GM18498 (cell line): ENCODE results near the gene PIGR.
A peak's percentile ranks its signal among the peaks of the same experiment; 100 is the strongest.

ENCODE experiments used
- ATAC-seq: cut with Tn5 transposase; IDR thresholded peaks from one replicate; pipeline ENCODE4 v1.9.1; 2021; ENCODE audit warnings: mild to moderate bottlenecking, moderate library complexity; ENCODE audit not compliant: unreplicated experiment

Gene PIGR

DNA sequence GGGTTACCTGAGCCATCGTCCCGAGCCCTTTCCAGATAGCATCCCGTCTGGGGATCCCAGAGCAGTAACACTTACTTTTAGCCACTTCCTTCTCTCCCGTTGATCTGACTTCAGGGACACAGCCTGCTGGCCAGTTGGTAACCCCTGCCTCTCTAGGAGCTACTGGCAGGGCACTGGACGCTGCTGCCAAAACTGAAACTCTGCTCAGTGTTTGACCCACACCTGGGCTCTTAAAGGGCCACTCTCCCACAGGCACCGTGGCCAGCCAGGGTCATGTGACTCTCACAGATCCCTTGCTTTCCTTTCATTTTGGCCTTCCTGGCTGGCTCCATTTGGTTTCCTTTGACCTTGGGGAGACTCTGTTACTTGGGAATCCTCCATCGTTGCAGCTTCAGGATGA, at the start of gene PIGR:
Gene PIGR (minus strand): TSS at position 206 of the 400 bp plus-strand sequence. CDS start 5,935 bp downstream, outside the sequence.
- ATAC-seq: no peak

DNA sequence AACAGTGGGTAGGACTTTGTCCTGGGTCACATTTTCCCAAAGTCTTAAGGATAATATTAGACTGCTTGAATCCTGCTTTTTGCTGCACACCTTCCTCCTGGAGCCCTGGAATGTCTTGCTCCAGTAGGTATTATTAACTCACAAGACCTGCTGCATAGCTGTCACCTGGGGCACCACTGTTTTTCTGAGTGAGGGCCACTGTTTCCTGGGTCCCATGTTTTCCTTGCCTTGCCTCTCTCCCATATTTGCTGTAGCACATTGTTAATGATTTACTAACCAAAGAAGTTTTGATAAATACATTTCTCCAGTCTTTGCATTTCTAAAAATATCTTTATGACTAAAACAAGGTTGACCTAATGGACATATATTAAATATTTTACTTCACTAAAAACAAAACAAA, 46.5 kb upstream of the PIGR start:
- ATAC-seq: no peak

GRCh38 chr1:206987873-206988272, 41.6 kb upstream of the PIGR start:
- ATAC-seq: no peak

DNA sequence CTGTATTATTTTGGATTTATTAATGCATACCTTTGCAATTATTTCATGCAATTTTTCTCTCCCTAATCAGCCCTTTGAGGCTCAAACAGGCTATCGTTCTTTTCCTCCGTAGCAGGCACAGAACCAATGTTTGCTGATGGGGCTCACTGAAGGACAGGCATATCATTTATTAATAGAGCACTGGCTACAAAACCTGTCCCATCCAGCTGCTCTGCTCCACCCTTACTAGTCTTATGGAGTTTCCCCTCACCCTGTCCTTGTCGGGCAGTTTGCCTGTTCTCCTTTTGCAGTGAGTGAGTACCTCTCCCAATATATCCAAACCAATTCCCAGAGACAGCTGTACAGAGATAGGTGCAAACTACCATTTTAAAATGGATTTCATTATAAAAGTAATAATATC, 40.6 kb upstream of the PIGR start:
- ATAC-seq: no peak

DNA sequence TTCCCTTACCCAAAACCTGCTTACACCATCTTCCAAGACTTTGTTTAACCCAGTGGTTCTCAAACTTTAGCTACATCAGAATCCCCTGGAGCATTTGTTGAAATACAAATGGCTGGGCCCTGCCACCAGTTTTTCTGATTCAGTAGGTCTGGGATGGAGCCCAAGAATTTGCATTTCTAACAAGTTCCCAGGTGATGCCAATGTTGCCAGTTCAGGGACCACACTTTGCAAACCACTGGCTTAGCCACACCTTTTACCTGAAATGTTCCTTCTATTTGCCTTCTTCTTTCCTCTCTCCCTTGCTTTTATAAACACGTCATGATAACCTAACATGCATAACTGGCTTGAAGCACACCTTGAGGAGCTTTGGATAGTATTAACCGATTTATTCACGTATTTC, 40.1 kb upstream of the PIGR start:
- ATAC-seq: no peak

GRCh38 chr1:206985162-206985749, 39.0 kb upstream of the PIGR start:
- ATAC-seq: no peak

GRCh38 chr1:206982216-206982615, 36.0 kb upstream of the PIGR start:
- peak; percentile 51 for ATAC-seq

- ATAC-seq: no peak
These were observed 33.2 kb upstream of the PIGR start for GRCh38 chr1:206979379-206980043.

DNA sequence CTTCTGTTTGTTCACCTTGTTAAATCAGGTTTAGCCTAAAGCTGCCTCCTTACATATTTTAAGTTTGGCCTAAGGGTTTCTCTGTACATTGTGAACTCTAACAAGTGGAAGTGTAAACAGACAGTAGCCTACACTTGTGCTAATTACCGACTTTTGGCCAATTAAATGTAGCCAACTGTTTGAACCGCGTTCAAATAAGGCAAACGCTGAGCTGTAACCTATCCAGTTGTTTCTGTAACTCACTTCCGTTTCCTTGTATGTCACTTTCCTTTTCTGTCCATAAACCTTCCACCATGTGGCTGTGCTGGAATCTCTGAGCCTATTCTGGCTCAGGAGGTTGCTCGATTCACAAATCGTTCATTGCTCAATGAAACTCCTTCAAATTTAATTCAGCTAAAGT, 32.0 kb upstream of the PIGR start:
- no peak for ATAC-seq

DNA sequence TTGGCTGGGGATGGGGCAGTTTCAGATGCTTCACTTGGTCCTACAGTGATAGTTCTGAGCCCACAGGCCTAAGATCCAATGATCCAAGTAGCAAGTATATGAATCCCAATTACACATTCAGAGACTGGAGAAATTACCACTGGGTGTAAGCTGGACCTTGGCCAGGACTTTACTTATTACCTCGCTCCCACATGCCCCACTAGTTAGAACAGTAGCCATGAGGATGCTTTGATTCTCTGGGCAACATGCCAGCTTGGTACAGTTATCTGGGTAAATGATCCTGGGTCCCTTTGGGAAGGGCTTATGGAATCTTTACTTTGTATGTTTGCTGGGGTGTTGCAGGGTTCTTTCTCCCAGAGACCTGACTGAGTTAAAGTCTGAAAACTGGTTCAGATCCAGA, 29.0 kb upstream of the PIGR start:
- no peak for ATAC-seq

GRCh38 chr1:206974140-206974539, 27.9 kb upstream of the PIGR start:
- no peak for ATAC-seq

GRCh38 chr1:206972728-206973127, 26.5 kb upstream of the PIGR start:
- ATAC-seq: no peak

- peak; percentile 59 for ATAC-seq
These were observed 24.9 kb upstream of the PIGR start for GRCh38 chr1:206971029-206971655.

DNA sequence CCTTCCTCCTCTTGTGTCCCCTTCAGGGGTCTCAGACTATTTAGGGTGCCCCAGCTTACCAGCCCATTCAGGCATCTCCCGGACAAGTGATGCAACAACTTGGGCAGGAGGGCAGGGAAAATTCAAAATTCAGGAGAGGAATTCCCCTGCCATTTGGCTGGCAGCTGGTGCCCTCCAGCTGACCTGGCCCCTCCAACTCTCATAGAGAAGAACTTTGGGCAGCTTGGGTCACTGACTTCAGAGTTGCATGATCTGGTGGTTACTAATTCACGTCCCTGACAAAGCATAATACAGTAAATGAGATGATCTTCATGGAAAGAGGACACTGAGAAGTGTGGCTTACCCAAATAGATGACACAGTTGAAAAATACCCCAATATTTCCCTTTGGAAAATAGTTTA, 24.2 kb upstream of the PIGR start, which contains the start of gene FCAMR:
Gene FCAMR (minus strand): TSS at position 15 of the 400 bp plus-strand sequence. CDS start 335 bp downstream, outside the sequence.
- no peak for ATAC-seq

GRCh38 chr1:206969090-206969489, 22.8 kb upstream of the PIGR start:
- no peak for ATAC-seq

- ATAC-seq: peak; percentile 54
These were observed 21.0 kb upstream of the PIGR start for GRCh38 chr1:206967096-206967849.

DNA sequence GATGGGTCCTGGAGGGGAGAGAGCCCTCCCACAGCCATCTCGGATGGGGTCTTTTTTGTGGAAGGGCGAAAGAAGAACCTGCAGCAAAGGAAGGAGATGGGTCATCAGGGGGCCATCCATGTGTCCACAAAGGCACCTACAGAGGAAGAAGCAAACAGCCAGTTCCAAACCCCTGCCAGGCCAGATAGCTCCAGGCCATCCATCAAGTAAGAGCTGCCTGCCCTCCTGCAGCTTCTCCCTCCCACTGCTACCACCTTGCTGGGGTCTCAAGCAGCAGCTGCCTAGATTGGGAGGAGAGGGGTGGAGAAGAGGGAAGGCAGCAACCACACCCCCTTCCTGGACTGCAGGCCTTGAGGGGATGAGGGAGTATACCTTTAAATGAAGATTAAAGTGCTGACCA, 19.5 kb upstream of the PIGR start:
- ATAC-seq: no peak

DNA sequence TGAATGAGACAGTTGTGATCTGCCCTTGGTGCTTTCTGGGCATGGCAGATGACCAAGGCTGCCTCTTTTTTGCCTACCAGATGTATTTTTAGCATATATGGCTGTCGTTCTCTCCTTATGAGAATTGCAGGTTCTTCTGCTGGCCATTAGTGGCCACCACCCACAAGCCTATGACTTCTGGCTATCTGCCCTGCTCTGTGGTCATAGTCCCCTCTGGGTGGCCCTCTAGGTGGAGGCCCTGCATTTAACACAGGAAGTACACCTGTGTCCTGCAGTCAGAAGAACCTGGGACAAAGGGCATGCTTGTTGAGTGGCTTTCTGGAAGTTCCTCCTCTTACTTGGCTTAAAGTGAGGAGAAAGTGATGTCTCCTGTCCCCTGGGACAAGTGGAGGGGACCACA, 17.5 kb upstream of the PIGR start:
- ATAC-seq: no peak

GRCh38 chr1:206963119-206963712, 16.9 kb upstream of the PIGR start:
- no peak for ATAC-seq

DNA sequence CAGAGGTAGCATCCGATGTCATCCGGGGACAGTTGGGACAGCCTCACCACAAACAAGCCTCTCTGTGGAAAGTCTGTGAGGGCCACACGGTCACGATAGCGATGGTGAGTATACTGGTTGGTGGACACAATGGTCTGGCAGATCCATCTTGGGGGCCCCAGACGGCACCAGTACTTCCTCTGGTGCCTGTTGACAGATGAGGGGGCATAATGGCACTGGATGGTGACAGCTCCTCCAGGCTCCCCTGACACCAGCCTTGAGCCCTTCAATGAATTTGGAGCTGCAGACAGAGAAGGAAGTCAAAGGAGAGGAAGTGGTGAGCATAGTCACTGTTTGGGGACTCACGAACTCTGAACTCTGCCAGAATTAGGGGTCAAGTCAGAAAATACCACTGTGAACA, 16.0 kb upstream of the PIGR start:
- ATAC-seq: no peak

GRCh38 chr1:206961668-206962067, 15.4 kb upstream of the PIGR start:
- no peak for ATAC-seq
